ENCODE results near the gene PARVB.

PARVB gene

GRCh38 chr22:44215287-44215686, 191.2 kb downstream of the PARVB start:
- Histone ChIP-seq H3K27ac (no peak overlapping the region), H3K4me3 (no peak overlapping the region)
- no peak for DNase-seq (ENCODE audit: low spot score)
- TF ChIP-seq CTCF (IDR thresholded peaks at IDR 0.05): no peak

GRCh38 chr22:44217346-44217745, 193.2 kb downstream of the PARVB start:
- H3K27ac ChIP-seq: no peak overlapping the region
- DNase-seq (ENCODE audit: low spot score): no peak
- no peak overlapping the region for H3K4me3 ChIP-seq
- TF ChIP-seq CTCF (IDR thresholded peaks at IDR 0.05): no peak

GRCh38 chr22:44218071-44218470, 194.0 kb downstream of the PARVB start:
- DNase-seq (ENCODE audit: low spot score): no peak
- Histone ChIP-seq H3K27ac (no peak overlapping the region), H3K4me3 (no peak overlapping the region)
- no peak for TF ChIP-seq CTCF (IDR thresholded peaks at IDR 0.05)

GRCh38 chr22:44219101-44219870, 195.2 kb downstream of the PARVB start:
- DNase-seq (ENCODE audit: low spot score): no peak
- no peak for TF ChIP-seq CTCF (IDR thresholded peaks at IDR 0.05)

GRCh38 chr22:44220727-44221680, 196.9 kb downstream of the PARVB start:
- no peak for TF ChIP-seq CTCF (IDR thresholded peaks at IDR 0.05)
- DNase-seq (ENCODE audit: low spot score): no peak
- Histone ChIP-seq H3K4me3 (no peak overlapping the region), H3K27ac (no peak overlapping the region)

More at GRCh38 chr22:44219101-44219870, 195.2 kb downstream of the PARVB start:
- Histone ChIP-seq H3K27ac (no peak overlapping the region), H3K4me3 (no peak overlapping the region)

GRCh38 chr22:44221710-44222475, 197.8 kb downstream of the PARVB start:
- Histone ChIP-seq H3K27ac (no peak overlapping the region), H3K4me3 (no peak overlapping the region)
- TF ChIP-seq CTCF (IDR thresholded peaks at IDR 0.05): no peak
- peak; percentile 61 for DNase-seq (ENCODE audit: low spot score)
